GM11168 (cell line): ENCODE measurements around the gene FOXP1.

Experiments
- in situ Hi-C: fragments of 300-500 bp; cut with MboI; formaldehyde crosslinking; loops from one replicate; pipeline ENCODE4 v1.12.0; 2022; ENCODE audit warnings: low sequenced_read_pairs; ENCODE audit not compliant: unreplicated experiment

Gene FOXP1

DNA sequence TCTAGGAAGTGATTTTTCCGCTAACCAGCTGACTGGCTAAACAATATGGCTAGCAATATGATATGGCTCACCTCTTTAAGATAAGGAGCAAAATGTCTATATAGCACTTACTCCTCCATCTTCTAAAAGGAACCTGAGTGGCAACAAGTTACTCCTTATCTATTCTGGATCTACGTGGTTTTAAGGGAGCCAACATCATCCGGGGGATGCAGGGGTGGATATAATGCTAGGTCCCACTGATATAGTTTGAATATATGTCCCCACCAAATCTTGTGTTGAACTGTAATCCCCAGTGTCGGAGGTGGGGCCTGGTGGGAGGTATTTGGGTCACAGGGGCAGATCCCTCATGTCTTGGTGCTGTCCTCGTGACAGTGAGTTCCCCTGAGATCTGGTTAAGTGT lies 500.7 kb downstream of the FOXP1 start:
- in situ Hi-C loops, result no loop called here

- in situ Hi-C loops, result no loop called here
These were observed 502.9 kb downstream of the FOXP1 start for GRCh38 chr3:71080517-71081083.

- in situ Hi-C loops, result no loop called here
These were observed 504.6 kb downstream of the FOXP1 start for GRCh38 chr3:71078723-71079525.

DNA sequence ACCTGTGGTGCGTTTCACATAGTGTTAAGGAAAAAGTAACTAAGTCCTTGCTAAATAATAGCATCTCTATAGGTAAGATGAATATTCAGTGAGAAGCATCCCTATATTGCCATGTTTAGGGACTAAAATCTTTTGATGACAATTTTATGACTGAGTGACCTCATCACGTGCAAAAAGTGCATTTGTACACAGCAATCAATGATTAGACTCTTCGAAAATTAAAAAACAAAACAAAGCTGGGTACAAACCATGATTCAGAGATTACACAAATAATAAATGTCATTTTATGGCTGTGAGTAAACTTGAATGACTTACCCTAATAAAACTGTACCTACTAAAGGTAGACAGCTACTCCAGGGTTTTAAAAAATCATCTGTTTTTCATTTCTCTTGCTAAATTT lies 505.3 kb downstream of the FOXP1 start:
- in situ Hi-C loops, result no loop called here

DNA sequence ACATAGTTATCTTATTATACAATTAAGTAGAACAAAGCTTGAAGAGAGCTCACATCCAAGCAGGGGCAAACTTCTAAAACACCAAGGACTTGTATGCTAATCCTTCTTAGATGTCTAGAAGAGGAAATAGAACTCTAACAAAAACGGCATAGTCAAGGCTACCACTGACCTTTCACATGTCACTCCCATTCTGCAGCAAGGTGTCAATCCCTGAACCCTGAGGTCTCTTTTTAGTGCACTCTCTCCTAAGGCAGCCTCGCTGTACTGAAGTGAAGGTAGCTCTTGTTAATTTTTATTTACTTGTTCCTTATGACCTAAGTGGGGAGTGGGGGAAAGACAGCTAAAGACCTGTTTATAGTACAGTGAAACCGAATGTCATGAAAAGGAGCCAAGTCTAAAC lies 506.5 kb downstream of the FOXP1 start:
- in situ Hi-C loops, result no loop called here

DNA sequence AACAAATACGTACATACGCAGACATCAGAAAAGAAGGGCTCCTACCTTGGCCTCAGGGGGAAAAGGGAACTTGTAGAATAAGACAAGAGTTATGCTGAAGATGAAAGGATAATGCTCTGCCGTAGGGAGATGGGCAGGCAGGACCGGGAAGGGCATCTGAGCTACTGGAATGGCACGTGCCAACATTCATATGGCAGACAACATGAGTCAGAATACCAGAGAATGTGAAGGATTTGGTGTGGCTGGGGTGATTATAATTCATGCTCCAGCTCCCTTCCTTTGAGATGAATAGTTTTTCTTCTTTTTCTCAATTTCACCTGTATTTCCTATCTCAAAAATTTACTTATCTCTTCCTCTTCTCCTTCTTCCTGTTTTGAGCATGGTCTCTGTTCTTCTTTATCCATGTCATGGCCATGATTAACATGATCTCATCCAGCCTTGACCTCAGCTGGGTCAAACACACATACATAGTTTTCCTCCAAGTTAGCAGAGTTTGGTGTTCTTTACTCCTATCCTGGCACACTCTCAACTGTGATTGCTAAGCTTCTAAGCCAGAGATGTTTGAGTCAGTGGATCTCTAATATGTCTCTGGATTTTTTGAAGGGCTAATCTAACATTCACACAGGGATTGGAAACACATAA lies 507.0 kb downstream of the FOXP1 start:
- in situ Hi-C loops, result no loop called here

DNA sequence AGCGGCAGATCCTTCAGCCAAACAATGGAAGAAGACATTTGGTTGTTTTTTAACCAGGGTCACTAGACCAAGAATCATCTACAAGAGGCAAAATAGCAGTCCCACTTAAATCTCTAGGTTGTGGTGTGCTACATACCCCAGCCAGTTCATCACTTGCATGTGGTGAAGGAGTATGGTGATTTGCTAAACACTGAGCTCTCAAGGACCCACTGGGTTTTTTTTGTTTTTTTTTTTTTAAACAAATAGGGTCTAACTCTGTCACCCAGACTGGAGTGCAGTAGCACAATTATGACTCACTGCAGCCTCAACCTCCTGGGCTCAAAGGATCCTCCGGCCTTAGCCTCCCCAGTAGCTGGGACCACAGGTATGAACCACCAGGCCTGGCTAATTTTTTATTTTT lies 508.0 kb downstream of the FOXP1 start:
- in situ Hi-C loops, result no loop called here

- in situ Hi-C loops, result no loop called here
These were observed 509.1 kb downstream of the FOXP1 start for GRCh38 chr3:71074423-71074822.

- in situ Hi-C loops, result no loop called here
These were observed 510.5 kb downstream of the FOXP1 start for GRCh38 chr3:71072986-71073385.

GRCh38 chr3:71072287-71072686 lies 511.2 kb downstream of the FOXP1 start:
- in situ Hi-C loops, result no loop called here

DNA sequence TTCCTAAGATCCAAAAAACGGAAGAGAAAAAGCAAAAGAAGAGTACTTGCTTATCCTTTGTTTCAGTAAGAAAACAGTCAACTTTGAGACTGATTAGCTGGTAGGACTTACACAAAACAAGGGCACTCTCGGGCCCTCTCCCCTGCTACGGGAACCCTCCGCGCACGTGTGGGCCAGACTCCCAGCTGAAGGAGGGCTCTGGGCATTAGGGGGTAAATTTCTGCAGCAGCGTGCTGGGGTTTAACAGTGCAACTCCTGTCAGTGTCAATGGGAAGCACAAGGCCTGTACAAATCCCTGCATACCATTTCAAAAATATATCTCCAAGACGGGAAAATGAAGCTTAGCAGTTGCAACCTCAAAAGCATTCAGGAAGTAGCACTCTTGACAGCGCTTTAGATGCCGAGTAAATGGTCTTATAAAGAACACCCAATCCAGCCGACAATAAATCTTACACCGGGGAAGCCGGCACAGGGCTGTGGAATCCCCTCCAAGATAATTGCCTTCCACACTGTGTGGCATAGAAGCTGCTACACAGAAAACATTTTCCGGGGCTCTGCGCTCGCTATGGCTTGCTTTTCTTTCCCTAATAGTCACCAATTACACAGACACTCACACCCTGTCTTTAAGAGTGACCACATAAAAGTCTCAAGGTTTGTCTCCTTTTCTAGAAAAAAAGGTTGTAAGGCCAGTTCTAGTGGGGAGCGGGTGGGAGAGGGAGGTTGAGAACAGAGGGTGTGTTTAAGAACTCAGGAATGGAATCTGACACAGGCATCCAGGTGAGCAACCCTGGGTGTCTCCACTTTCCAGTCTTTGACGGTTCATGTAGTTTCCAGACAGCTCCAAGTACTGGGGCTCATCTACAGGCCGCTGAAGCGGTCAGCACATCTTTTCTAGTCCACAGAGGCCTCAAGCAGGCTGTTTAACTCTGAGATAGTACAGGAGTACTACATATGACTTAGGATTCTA lies 512.7 kb downstream of the FOXP1 start:
- in situ Hi-C loops, result no loop called here

GRCh38 chr3:71069797-71070196 lies 513.7 kb downstream of the FOXP1 start:
- in situ Hi-C loops, result no loop called here

DNA sequence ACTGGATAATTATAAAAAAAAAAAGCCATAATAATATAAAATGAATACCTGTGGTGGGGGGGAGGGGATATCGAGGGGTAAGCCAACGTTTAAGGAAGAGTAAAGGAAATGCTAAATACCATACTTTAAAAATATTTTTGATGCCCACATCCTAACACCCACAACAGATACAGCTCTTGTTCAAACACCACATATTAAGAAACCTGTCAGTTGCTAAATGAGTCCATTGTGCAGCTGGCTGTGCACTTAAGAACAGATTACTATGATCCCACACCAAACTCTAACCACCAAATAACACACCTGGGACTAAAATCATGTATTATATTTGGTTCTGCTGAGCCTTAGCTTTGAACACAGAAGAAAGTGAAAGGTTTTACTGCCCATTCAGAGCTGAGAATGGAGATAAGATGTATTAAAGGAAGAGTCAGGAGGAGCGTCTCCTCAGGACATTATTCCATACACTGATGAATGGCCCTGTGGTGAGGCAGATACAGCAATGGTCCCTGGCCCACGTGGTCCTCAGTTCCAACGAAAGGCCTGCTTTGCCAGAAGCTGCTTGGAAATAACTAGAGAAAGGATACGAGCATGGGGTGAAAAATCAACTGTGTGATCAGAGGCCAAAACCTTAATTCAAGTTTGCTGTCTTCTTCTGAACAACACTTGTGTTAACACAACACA lies 515.4 kb downstream of the FOXP1 start:
- in situ Hi-C loops, result no loop called here

DNA sequence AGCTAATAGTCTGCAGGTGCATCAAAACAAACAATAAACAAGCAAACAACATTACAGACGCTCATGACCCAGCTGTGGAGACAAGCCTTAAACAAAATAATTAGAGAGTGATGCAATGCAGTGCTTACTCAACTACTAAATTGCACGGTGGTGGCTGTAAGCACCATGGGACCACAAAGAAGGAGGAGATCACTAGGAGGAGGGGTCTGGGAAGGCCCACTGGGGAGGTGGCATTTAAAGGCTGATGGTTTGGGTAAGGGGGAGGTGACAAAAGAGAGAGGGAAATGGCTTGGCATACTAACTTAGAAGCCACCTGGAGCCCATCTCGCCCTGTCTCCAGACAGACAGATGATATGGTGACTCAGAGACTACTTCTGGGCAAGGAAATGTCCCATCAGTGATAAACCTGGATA lies 516.7 kb downstream of the FOXP1 start:
- in situ Hi-C loops, result no loop called here

DNA sequence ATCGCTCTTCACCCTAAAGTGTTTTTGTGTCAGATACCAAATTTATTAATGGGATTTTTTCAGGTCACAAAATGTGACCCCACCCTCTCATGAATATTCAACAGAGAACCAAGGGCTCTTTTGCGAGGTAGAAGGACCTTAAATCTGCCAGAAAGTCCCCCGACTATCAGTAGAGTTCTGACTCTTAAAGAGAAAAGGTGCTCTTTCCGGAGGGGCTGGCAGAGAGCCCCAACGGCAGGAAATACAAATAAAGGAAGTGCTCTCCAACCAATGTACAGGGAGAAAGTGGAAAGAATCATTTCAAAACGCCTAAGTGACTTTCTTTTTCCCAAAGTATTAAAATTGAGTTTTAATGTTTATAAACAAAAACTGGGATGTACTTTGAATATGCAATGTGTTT lies 517.2 kb downstream of the FOXP1 start:
- in situ Hi-C loops, result no loop called here

- in situ Hi-C loops, result no loop called here
These were observed 517.8 kb downstream of the FOXP1 start for GRCh38 chr3:71065764-71066013.

DNA sequence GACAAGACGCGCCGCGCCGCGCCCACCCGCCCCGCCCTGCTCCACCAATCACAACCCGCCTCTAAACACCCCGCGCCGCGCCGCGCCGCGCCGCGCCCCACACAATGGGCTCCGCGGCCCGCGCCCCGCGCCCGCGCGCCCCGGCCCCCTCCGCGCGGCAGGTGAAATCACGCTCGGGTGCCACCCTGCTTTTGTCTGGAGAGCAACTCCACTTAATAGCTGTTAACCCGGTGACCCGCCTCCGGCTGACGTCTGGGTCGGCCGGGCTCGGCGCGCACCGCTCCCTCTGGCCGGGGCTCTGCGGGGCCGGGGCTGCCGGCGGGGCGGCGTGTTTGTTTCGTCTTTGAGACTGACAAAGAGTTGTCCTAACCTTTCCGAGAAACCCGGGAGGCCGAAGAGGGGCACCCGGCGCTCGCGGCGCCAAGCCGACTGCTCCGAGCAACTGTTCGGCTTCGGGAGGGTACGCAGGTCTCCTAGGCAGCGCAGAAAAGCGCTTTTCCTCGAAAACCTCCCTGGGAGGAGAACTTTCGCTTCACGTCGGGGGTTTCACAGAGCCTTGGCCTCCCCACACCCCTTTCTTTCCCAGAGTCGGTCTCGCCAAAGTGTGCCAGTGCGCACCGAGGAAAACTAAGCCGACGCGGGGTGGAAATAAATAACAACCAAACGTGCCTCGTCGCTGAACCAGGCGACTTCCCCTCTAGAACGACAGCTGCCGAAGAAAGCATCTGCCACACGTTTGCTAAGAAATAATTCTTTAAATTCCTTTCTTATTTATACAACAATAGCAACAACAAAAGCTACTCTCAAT lies 518.4 kb downstream of the FOXP1 start:
- in situ Hi-C loops, result no loop called here

- in situ Hi-C loops, result no loop called here
These were observed 519.1 kb downstream of the FOXP1 start for GRCh38 chr3:71064291-71064955.

DNA sequence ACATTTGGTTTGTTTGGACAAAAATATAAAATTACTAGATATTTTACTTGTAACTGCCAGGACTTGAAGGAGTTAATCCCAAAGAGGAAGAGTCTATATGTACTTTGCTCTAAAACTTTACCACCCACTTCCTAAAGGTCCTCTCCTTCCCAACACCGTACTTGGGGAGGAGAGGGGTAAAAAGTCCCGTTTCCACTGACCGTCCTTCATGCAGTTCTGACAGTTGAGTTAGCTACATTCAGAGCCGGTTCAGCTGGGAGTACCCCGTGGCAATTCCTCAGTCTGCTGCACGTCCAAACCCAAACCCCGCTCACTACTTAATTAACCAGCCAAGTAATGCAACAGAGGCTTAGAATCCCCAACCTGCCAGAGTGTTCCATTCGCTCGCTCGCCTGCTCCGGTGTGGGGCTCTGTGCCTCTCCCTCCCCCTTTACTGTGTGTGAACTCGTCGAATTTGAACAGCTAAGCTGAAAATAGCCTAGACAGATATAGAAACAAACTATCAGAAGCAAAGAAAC lies 519.7 kb downstream of the FOXP1 start:
- in situ Hi-C loops, result no loop called here
